ENCODE results near the gene GRAMD1A. TPM values are rescaled to one million over a fixed set of nuclear protein-coding genes. Genes with fewer than 3 reads are reported as not detected.
A peak's percentile ranks its signal among the peaks of the same experiment; 100 is the strongest.

GRAMD1A gene
- total RNA-seq, 2 donors from 2014 or later, result 123 to 183 TPM

DNA sequence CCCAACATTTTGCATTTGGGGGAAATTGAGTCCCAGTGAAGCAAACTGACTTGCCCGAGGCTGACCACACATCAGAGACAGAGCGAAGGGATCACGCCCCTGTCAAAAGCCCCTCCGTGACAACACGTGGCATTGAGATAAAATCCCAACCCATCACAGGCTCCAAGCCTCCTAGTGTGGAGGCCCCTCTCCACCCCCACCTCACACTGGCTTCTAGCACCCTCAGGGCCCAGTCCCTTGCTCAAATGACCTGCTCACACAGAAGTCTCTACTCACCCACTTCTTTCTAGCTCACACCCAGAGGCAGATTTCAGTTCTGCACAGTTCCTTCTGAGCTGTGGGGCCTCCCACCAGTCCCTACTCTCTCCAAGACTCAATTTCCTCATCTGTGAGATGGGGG, 51.7 kb downstream of the GRAMD1A start:
- no peak for ATAC-seq (replicated peaks)
- peaks cover 4% of the 10 kb centered on the region for H3K27me3 Mint-ChIP-seq
- H3K4me1 Mint-ChIP-seq, result no peaks in the 10 kb centered on the region
- H3K36me3 Mint-ChIP-seq (ENCODE audit: low read depth), result no peaks in the 10 kb centered on the region
- H3K9me3 Mint-ChIP-seq, result no peaks in the 10 kb centered on the region
- no peak overlapping the region for H3K4me3 Mint-ChIP-seq
- no peak overlapping the region for H3K27ac Mint-ChIP-seq

DNA sequence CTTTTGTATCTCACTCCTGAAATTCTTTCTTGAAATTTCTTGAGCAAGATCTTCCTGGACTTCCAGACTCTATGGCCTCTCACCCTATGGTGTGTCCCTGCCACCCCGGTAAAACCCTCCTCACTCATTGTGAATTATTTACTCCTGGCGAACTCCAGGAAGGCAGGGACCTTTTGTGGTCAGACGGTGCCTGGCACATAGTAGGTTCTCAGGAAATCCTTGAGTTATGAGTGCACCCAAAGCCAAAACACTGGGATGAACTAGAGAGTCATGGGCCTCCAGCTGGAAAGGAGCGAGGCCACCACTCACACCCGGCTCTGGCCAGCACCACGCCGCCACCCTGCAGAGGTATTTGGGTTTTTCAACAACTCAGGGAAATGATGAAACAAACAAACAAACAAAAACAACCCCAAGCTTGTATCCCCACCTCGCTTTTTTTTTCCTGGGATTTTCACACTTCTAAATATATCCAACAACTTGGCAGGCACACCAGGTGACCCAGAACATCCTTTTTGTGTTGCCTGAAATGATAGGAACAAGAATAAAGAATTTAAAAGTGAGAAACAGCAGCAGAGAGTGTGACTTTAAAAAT, 52.6 kb downstream of the GRAMD1A start:
- Mint-ChIP-seq H3K27ac (no peak overlapping the region), H3K4me1 (no peaks in the 10 kb centered on the region), H3K27me3 (peaks cover 4% of the 10 kb centered on the region), H3K36me3 (ENCODE audit: low read depth) (no peaks in the 10 kb centered on the region), H3K4me3 (no peak overlapping the region), H3K9me3 (no peaks in the 10 kb centered on the region)
- ATAC-seq (replicated peaks), result no peak

DNA sequence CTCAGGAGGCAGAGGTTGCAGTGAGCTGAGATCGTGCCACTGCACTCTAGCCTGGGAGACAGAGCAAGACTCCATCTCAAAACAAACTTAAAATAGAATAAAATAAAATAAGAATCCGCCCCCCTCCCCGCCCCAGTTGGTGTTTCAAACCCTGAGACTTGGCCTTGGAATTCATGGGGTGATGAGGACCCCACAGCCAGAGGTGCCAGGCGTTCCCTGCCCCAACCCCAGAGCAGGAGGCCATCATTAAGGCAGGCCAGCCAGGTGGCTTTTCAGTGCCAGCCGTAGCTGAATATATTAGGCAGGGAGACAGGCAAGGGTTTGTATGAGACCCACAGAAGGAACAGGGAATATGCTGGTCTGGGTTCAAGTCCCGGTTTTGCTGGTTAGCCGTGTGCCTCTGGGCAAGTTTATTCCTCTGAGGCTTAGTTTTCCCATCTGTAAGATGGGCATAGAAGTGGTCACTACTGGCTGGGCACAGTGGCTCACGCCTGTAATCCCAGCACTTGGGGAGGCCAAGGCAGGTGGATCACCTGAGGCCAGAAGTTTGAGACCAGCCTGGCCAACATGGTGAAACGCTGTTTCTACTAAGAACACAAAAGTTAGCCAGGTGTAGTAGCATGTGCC, 53.7 kb downstream of the GRAMD1A start:
- H3K36me3 Mint-ChIP-seq (ENCODE audit: low read depth), result no peaks in the 10 kb centered on the region
- ATAC-seq (replicated peaks), result no peak
- no peaks in the 10 kb centered on the region for H3K4me1 Mint-ChIP-seq
- no peak overlapping the region for H3K27ac Mint-ChIP-seq
- no peak overlapping the region for H3K4me3 Mint-ChIP-seq
- peaks cover 4% of the 10 kb centered on the region for H3K27me3 Mint-ChIP-seq
- H3K9me3 Mint-ChIP-seq, result no peaks in the 10 kb centered on the region

DNA sequence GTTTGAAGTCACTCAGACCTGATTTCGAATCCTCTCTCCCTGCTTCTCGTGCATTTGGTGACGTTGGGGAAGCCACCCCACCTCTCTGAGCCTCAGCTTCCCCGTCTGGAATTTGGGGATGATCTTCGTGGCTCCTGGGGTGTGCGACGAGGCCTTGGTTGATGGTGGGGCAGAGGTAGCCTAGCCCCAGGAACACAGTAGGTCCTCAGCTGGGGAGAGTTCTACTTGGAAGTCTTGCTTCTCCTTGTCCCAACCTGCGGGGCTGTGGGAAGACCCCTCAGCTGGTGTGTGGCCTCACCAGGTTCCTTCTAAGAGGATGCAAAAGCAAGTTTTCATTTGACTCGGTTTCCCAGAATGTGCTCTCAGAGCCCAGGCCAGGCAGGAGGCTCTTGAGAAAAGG, 54.5 kb downstream of the GRAMD1A start:
- peaks cover 4% of the 10 kb centered on the region for H3K27me3 Mint-ChIP-seq
- H3K4me3 Mint-ChIP-seq, result no peak overlapping the region
- no peaks in the 10 kb centered on the region for H3K4me1 Mint-ChIP-seq
- no peak for ATAC-seq (replicated peaks)
- no peak overlapping the region for H3K27ac Mint-ChIP-seq
- no peaks in the 10 kb centered on the region for H3K9me3 Mint-ChIP-seq
- no peaks in the 10 kb centered on the region for H3K36me3 Mint-ChIP-seq (ENCODE audit: low read depth)

DNA sequence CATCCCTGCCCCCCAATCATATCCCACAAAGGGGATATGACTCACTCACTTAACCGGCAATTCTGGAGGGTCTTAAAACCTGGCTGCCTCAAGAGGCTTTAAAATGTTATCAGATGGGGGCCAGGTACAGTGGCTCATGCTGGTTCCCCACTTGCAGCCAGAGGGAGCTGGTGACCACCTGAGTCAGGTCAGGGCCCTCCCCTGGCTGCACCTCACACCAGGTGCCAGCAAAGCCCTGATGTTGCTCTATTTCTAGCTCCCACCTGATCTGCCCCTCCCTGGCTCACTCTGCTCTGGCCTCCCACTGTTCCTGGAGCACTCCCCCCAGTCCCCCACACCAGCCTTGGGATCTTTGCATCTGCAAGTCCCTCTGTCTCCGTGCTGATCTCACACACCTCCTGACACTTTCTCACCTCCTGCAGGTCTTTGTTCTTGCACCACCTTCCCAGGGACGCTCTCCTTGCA, 55.6 kb downstream of the GRAMD1A start:
- no peak overlapping the region for H3K4me3 Mint-ChIP-seq
- H3K27ac Mint-ChIP-seq, result no peak overlapping the region
- H3K36me3 Mint-ChIP-seq (ENCODE audit: low read depth), result no peaks in the 10 kb centered on the region
- H3K27me3 Mint-ChIP-seq, result peaks cover 4% of the 10 kb centered on the region
- ATAC-seq (replicated peaks), result no peak
- no peaks in the 10 kb centered on the region for H3K9me3 Mint-ChIP-seq
- H3K4me1 Mint-ChIP-seq, result no peaks in the 10 kb centered on the region

DNA sequence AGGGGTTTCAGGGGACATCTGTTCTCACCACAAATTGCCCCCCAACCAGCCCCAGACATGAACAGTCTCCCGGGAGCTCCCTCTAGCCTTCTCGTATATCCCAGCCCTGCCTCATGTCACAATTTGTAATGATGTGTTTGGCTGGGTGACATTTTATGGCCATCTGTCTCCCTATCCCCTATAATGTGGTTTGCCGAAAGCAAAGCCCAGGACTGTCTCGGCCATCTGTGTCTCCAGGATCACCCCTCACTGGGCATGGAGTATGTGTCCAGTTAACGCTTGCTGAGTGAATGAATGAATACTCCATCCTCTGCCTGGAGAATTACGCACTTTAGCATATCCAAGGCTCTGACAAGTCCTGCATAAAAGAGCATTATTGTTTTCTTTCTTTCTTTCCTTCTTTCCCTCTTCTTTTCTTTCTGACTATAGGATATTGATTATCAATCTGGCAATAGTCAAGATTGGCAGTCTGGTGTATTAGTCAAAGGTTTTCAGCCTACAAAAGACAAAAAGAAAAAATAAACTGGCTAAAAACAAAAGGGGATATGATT, 56.5 kb downstream of the GRAMD1A start:
- H3K4me3 Mint-ChIP-seq, result no peak overlapping the region
- H3K4me1 Mint-ChIP-seq, result no peaks in the 10 kb centered on the region
- no peaks in the 10 kb centered on the region for H3K9me3 Mint-ChIP-seq
- ATAC-seq (replicated peaks), result no peak
- no peak overlapping the region for H3K27ac Mint-ChIP-seq
- peaks cover 4% of the 10 kb centered on the region for H3K27me3 Mint-ChIP-seq
- H3K36me3 Mint-ChIP-seq (ENCODE audit: low read depth), result no peaks in the 10 kb centered on the region

DNA sequence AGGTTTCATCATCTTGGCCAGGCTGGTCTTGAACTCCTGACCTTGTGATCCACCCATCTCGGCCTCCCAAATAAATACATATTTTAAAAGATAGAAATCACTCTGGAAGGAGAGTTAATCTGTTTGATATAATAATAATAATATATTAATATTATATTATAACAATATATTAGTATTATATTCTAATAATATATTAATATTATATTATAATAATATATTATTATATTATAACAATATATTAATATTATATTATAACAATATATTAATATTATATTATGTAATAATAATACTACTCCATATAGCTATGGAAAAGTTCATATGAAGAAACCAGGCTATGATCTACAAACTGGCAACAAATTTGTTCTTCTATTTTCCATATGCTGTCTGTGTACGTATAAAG, 58.2 kb downstream of the GRAMD1A start:
- Mint-ChIP-seq H3K4me3 (no peak overlapping the region), H3K36me3 (ENCODE audit: low read depth) (no peaks in the 10 kb centered on the region), H3K9me3 (no peaks in the 10 kb centered on the region), H3K27me3 (peaks cover 4% of the 10 kb centered on the region), H3K27ac (no peak overlapping the region), H3K4me1 (no peaks in the 10 kb centered on the region)
- ATAC-seq (replicated peaks), result no peak

DNA sequence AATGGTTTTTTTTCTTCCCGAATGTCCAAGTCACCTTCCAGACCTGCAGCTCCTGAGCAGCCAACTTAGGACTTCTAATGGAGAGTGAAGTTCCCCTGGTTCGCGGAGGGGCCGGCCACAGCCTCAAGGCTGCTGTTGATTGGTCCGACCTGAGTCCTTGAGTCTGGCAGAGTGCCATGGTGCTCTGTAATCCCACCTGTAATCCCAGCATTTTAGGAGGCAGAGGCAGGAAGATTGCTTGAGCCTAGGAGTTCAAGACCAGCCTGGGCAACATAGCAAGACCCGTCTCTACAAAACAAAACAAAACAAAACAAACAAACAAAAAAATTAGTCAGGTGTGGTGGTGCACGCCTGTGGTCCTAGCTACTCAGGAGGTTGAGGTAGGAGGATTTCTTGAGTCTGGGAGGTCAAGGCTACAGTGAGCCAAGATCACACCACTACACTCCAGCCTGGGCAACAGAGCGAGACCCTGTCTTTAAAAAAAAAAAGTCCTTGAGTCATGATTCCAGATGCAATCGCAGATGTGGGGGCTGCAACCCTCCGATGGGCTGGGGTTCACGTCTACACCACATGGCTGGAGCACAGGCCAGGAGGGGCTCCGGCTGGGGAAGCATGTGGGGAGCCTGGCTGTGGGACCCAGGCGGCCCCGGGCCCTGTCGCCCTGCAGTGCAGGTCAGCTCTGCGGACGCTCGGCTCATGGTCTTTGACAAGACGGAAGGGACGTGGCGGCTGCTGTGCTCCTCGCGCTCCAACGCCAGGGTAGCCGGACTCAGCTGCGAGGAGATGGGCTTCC, 59.1 kb downstream of the GRAMD1A start:
- no peak for ATAC-seq (replicated peaks)
- Mint-ChIP-seq H3K9me3 (no peaks in the 10 kb centered on the region), H3K4me3 (no peak overlapping the region), H3K4me1 (no peaks in the 10 kb centered on the region), H3K36me3 (ENCODE audit: low read depth) (no peaks in the 10 kb centered on the region), H3K27ac (no peak overlapping the region), H3K27me3 (peaks cover 4% of the 10 kb centered on the region)

DNA sequence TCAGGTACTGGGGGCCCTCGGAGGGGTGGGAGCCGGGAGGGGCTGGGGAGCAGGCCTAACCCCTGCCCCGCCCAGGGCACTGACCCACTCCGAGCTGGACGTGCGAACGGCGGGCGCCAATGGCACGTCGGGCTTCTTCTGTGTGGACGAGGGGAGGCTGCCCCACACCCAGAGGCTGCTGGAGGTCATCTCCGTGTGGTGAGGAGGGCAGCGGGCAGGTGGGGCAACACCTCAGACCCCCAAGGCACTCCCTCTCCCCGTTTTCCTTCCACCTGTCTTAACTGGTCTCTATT, 59.6 kb downstream of the GRAMD1A start:
- H3K9me3 Mint-ChIP-seq, result no peaks in the 10 kb centered on the region
- no peak overlapping the region for H3K4me3 Mint-ChIP-seq
- no peak for ATAC-seq (replicated peaks)
- H3K36me3 Mint-ChIP-seq (ENCODE audit: low read depth), result no peaks in the 10 kb centered on the region
- no peaks in the 10 kb centered on the region for H3K4me1 Mint-ChIP-seq
- H3K27ac Mint-ChIP-seq, result no peak overlapping the region
- H3K27me3 Mint-ChIP-seq, result peaks cover 4% of the 10 kb centered on the region

DNA sequence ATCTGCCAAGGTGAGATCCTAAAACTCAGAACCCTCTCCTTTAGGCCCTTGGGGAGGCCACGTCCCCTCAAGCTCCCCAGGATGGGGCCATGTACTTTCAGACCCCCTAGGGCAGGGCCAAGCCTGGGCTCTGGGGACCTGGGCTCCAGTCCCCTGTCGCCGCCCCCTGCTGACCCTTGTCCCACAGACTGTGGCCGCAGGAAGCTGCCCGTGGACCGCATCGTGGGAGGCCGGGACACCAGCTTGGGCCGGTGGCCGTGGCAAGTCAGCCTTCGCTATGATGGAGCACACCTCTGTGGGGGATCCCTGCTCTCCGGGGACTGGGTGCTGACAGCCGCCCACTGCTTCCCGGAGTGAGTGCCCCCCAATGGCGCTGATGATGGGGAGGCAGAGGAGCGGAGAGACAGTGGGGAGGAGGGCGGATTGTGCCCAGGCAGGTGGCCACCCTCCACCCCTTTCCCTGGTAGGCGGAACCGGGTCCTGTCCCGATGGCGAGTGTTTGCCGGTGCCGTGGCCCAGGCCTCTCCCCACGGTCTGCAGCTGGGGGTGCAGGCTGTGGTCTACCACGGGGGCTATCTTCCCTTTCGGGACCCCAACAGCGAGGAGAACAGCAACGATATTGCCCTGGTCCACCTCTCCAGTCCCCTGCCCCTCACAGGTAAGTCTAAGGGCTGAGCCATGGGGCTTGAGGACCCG, 60.2 kb downstream of the GRAMD1A start:
- Mint-ChIP-seq H3K36me3 (ENCODE audit: low read depth) (no peaks in the 10 kb centered on the region), H3K27me3 (peaks cover 4% of the 10 kb centered on the region), H3K9me3 (no peaks in the 10 kb centered on the region), H3K4me3 (no peak overlapping the region), H3K4me1 (no peaks in the 10 kb centered on the region), H3K27ac (no peak overlapping the region)
- no peak for ATAC-seq (replicated peaks)

DNA sequence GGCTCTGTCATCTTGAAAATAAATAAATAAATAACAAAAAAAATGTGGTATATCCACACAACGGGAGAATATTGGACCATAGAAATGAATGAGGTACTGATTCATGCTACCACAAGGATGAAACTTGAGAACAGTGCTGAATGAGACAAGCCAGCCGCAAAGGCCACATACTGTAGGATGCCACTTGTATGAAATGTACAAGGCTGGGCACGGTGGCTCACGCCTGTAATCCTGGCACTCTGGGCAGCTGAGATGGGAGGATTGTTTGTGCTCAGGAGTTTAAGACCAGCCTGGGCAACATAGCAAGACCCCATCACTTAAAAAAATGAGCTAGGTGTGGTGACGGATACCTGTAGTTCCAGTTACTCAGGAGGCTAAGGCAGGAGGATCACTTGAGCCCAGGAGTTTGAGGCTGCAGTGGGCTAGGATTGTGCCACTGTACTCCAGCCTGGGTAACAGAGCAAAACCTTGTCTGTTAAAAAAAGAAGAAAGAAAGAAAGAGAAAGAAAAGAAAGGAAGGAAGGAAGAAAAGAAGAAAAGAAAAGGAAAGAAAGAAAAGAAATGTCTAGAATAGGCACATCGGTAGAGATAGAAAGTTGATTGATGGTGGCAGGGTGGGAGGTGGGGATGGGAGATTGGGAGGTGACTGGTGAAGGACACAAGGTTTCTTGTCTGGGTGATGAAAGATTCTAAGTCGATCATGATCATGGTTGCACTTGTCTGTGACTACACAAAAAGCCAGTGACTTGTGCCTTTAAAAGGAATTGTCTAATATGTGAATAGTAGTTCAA, 61.7 kb downstream of the GRAMD1A start:
- Mint-ChIP-seq H3K27ac (peak overlapping the region; percentile 26), H3K36me3 (ENCODE audit: low read depth) (no peaks in the 10 kb centered on the region), H3K4me3 (no peak overlapping the region), H3K4me1 (no peaks in the 10 kb centered on the region), H3K9me3 (no peaks in the 10 kb centered on the region), H3K27me3 (no peaks in the 10 kb centered on the region)
- ATAC-seq (replicated peaks), result no peak

DNA sequence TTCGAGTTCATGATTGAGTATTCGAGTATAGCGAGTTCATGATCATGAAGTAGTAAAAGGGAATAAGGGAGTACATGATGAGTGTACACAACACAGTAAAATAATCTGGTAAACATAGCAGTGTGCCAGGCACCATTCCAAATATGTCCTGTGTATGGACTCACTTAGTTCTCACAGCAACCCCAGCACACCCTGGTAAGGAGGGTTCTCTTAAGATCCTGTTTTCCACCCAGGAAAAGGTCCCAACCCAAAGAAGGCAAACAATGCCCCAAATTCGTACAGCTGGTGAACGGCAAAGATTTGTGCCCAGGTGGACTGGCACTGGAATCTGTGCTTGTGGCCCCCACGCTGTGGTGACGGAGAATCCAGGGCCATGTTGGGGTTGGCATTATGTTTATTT, 62.8 kb downstream of the GRAMD1A start:
- Mint-ChIP-seq H3K4me3 (no peak overlapping the region), H3K27ac (no peak overlapping the region), H3K9me3 (no peaks in the 10 kb centered on the region), H3K4me1 (no peaks in the 10 kb centered on the region), H3K36me3 (ENCODE audit: low read depth) (no peaks in the 10 kb centered on the region), H3K27me3 (no peaks in the 10 kb centered on the region)
- ATAC-seq (replicated peaks), result no peak

DNA sequence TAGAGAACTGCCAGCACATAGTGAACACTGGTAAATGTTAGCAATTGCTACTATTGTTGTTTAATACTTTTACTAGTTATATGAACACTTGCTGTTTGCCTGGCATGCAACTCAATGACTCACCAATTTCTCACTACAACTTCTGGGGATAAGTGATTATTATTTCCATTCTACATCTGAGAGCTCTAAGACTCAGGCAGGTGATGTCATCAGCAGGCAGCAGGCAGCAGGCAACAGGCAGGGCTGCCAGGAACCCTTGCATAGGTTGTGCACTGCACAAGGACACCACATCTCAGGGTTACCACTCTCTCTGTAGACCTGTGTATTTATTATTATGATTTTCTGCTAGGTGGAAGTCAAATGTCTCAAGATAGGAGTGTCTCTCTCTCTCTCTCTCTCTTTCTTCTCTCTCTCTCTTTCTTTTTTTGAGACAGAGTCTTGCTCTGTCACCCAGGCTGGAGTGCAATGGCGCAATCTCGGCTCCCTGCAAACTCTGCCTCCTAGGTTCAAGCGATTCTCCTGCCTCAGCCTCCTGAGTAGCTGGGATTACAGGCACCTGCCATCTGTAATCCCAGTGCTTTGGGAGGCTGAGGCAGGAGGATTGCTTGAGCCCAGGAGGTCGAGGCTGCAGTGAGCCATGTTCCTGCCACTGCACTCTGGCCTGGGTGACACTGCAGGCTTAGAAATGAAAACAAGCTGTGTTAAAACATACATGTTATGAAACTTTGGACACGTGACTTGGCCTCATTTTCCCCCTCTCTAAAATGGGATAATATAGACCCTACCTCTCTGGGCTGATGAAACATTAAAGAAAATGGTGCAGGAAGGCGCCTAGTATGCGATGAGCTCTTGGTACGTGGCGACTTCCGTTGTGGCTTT, 64.1 kb downstream of the GRAMD1A start:
- ATAC-seq (replicated peaks), result peak; percentile 50
- Mint-ChIP-seq H3K9me3 (no peaks in the 10 kb centered on the region), H3K27ac (peak overlapping the region; percentile 28), H3K4me1 (no peaks in the 10 kb centered on the region), H3K36me3 (ENCODE audit: low read depth) (no peaks in the 10 kb centered on the region), H3K4me3 (no peak overlapping the region), H3K27me3 (no peaks in the 10 kb centered on the region)

Measured in activated T-helper 17 cell treated with anti-CD3 and anti-CD28 coated beads, Interleukin-2, amount 50 U/mL, for 72 hours (primary cell).